IPS-18c (cell line): Measurements from ENCODE around the gene ANKMY1.
"Not testable (repeated sequence)": the region's sequence is repeated elsewhere in the genome, so short reads cannot be mapped to it uniquely, and the experiment has no call there.

Source experiments
- H3K4me3 ChIP-seq: 2 replicates; pipeline ENCODE4 v1.7.0; 2013; ENCODE audit warnings: low read depth, mild to moderate bottlenecking, low read length, moderate library complexity; ENCODE audit not compliant: insufficient read depth
- H3K9me3 ChIP-seq: one replicate; pipeline ENCODE4 v1.6.1; 2013; ENCODE audit warnings: mild to moderate bottlenecking, low read length, moderate library complexity; ENCODE audit not compliant: control insufficient read depth, insufficient read depth

ANKMY1 gene

DNA sequence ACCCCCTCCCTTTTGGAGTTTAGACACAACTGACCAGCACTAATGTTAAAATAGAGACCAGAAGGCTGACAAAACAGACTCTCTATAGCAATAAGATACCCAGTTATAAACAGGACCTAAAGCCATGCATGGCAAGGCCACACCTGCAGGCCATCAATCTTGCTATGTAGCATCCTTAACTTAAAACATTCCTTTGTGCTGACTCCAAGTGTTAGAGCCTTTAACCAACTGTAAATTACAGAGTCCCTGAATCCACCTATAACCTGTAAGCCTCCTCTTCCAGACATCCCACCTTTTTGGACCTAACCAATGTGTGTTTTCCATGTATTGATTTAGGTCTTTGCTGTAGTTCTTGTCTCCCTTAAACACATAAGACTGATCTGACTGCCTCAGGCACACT, 17.9 kb downstream of the ANKMY1 start:
- Histone ChIP-seq H3K9me3 (peaks cover 2% of the 10 kb centered on the region), H3K4me3 (no peak overlapping the region)

DNA sequence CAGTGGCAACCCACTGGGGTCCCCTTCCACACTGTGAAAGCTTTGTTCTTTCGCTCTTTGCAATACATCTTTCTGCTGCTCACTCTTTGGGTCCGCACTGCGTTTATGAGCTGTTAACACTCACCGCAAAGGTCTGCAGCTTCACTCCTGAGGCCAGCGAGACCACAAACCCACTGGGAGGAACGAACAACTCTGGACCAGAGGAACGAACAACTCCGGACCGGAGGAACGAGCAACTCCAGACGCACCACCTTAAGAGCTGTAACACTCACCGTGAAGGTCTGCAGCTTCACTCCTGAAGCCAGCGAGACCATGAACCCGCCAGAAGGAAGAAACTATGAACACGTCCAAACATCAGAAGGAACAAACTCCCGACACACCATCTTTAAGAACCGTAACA, 18.7 kb downstream of the ANKMY1 start:
- not testable (repeated sequence) for H3K9me3 ChIP-seq, H3K4me3 ChIP-seq

GRCh38 chr2:240538031-240538780, 19.6 kb downstream of the ANKMY1 start:
- no peaks in the 10 kb centered on the region for H3K9me3 ChIP-seq
- no peak overlapping the region for H3K4me3 ChIP-seq

DNA sequence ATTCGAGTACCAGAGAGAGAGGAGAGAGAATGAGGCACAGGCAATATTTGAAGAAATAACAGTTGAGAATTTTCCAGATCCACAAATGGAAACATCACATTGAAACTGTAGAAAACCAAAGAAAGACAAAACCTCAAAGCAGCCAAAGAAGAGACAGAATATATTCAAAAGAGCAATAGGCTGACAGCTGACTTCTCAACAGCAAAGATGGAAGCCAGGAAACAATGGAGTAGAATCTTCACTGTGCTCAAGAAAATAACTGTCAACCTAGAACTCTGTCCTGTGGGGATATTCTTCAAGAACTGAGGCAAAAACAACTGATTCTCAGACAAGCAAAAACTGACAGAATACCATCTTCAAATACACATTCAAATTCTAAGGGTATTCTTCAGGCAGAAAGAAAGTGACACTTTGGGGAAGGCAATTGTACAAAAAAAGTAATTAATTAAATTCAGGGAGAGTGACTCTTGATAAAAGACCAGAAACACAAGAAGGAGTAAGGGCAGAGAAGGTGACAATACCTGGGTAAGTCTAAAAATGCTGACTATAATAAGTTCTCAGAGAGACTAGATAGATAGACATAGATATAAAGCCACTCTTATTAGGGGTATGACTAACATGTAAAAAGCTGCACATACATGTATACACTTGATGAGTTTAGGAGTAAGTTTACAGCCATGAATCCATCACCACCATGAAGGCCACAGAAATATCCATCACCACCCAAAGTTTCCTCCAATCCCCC, 25.6 kb downstream of the ANKMY1 start:
- no peaks in the 10 kb centered on the region for H3K9me3 ChIP-seq
- no peak overlapping the region for H3K4me3 ChIP-seq

GRCh38 chr2:240531038-240531437, 26.8 kb downstream of the ANKMY1 start:
- Histone ChIP-seq H3K9me3 (peaks cover 3% of the 10 kb centered on the region), H3K4me3 (no peak overlapping the region)

- H3K9me3 ChIP-seq = peaks cover 10% of the 10 kb centered on the region
- H3K4me3 ChIP-seq = no peak overlapping the region
These were observed 27.6 kb downstream of the ANKMY1 start for GRCh38 chr2:240530181-240530580.

- peaks cover 10% of the 10 kb centered on the region for H3K9me3 ChIP-seq
- H3K4me3 ChIP-seq = no peak overlapping the region; the same call in 1 of the 2 replicates
These were observed 28.3 kb downstream of the ANKMY1 start for GRCh38 chr2:240529344-240529999.

DNA sequence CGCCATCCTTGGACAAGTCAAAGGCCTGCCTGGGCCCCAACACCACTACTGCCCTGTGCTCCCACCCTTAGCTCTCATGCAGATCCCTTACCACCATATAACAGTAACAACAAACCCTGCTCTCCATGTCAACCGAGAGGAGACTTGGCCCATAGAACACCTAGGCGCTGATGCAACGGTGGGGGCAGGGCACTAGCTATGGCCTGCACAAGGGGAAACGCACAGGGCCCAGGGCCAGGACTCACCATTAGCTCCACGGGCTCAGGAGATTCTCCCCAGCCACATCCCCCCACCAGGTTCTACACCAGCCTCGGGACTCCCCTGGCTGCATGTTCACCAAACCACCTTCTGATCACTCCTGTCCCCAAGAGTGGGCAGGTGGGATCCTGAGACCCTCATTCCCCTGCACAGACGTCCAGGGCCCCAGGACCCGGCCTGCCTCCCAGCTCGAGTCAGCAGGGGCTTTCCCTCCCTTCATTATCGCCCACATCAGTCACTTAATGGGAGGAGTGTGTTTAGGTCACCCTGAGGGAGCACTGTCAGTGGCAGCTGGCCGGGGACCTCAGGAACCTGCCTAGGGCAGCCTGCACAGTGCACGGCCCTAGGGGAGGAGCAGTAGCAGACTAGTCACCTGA, 29.3 kb downstream of the ANKMY1 start:
- peaks cover 10% of the 10 kb centered on the region for H3K9me3 ChIP-seq
- H3K4me3 ChIP-seq = no peak overlapping the region

DNA sequence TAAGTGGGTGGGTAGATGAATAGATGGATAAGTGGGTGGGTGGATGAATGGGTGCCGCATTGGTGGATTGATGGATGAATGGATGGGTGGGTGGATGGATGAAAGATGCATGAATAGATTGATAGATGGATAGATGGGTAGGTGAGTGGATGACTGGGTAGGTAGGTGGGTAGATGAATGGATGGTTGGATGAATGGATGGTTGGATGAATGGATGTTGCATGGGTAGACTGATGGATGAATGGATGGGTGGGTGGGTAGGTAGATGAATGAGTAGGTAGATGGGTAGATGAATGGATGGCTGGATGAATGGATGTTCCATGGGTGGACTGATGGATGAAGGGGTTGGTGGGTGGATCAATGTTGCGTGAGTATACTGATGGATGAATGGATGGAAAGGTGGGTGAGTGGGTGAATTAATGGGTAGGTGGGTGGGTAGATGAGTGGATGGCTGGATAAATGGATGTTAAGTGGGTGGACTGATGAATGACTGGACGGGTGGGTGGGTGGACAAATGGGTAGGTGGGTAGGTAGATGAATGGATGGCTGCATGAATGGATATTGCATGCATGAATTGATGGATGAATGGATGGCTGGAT, 30.5 kb downstream of the ANKMY1 start:
- H3K4me3 ChIP-seq = no peak overlapping the region
- peaks cover 10% of the 10 kb centered on the region for H3K9me3 ChIP-seq

DNA sequence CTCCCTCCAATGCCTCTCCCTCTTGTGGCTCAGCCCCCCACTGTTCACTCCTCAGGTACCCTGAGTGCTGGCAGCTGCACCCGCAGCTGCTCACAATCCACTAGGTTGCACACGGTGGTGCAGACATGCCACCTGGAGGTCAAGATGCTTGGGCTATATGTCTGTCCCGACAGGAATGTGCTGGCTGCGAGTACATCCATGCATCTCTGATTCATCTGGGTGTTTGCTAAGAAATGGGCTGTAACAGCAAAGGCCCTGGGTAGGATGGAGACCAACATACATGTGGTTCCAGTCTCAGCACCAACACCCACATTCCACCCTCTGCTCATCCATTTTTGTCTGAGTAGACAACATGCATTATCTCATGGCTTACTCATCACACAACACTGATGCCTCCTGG, 31.3 kb downstream of the ANKMY1 start:
- H3K9me3 ChIP-seq = peaks cover 10% of the 10 kb centered on the region
- no peak overlapping the region for H3K4me3 ChIP-seq

- peaks cover 10% of the 10 kb centered on the region for H3K9me3 ChIP-seq
- H3K4me3 ChIP-seq = no peak overlapping the region; the same call in 1 of the 2 replicates
These were observed 32.0 kb downstream of the ANKMY1 start for GRCh38 chr2:240525802-240526201.

DNA sequence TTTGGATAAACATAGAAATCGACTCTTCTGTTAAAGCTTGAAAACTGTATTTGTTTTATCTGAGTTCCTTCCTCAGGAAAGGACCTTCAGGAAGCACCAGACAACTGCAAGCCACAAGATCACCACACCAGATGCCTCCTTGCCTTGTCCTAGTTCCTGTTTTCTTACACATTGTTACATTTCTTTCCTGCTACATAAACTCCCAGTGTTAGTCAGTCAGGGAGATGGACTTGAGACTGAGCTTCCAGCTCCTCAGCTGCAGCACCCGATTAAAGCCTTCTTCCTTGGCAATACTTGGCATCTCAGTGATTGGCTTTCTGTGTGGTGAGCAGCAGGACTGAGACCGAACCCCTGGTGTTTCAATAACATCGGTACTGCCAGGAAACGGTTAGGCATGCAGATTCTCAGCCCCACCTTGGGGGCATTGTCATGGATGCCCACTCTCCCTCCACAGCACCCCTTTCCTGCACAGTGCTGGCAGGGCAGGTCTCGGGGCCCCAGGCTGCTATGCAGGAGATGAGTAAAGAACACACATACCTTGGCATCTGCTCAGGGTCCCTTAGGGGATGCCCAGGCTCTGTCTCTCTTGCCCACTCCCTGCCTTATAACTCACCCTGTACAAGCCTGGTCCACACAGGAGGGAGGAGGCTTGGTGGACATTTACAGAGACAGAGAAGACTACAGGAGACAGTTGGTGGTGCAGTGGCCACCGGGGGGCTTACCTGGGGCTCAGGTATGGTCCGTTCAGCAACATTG, 32.6 kb downstream of the ANKMY1 start:
- peak overlapping the region; percentile 9; the same call in 1 of the 2 replicates for H3K4me3 ChIP-seq
- peaks cover 10% of the 10 kb centered on the region for H3K9me3 ChIP-seq

DNA sequence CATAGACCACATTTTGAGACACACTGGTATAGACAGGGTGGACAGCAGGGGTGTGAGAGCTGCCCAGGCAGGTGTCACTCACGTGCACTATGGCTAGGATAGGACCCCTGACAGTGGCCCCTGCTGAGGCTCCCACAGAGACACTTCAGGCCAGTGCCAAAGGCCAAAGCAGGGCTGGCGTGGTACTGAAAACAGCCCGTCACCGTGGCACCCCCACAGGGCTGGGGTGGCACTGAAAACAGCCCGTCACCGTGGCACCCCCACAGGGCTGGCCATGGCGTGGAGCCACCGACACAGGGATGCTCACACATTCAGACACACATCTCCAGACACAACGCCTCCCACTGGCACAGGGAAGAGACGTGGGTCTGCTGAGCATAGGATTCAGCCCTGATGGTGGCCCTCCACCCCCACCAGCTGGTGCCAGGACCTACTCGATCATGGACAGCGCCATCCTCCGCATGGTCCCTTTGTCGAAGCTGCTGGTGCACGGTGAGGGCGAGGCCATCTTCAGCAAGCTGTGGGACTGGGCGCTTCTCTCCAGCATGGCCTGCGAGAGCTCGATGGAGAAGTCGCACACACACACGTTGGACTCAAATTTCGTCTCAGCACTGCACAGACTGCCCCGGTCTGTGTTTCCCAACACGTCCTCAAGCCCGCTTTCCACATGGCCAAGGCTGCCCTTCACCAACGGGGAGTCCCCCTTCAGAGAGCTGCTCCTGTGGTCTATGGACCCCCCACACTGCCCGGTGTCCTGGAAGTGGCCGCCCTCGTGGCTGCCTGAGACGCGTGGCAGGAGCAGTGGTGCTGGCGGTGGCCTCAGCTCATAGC, 34.1 kb downstream of the ANKMY1 start:
- Histone ChIP-seq H3K4me3 (no peak overlapping the region), H3K9me3 (peaks cover 10% of the 10 kb centered on the region)

DNA sequence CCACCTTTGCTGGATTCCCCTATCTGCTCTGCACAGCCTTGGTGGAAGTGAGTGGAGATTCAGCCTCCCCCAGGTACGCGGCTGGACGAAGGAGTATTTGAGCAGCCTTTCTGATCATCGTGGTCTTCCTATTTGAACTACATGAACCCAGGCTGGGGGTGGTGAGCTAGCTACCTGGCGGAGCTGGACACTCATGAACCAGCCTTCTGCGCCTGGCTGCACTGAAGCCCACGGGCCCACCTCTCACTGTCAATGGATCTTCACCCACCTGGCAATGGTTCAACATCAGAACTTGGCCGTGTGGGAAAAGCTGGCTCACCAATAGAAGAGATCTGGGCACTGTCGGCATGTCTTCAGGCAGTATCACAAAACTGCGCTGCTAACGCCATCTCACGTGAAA, 35.4 kb downstream of the ANKMY1 start:
- no peak overlapping the region for H3K4me3 ChIP-seq
- peaks cover 10% of the 10 kb centered on the region for H3K9me3 ChIP-seq

- H3K9me3 ChIP-seq, H3K4me3 ChIP-seq: not testable (repeated sequence)
These were observed 35.9 kb downstream of the ANKMY1 start for GRCh38 chr2:240521885-240522284.

GRCh38 chr2:240520974-240521350, 36.8 kb downstream of the ANKMY1 start:
- no peak overlapping the region for H3K4me3 ChIP-seq
- H3K9me3 ChIP-seq = peaks cover 7% of the 10 kb centered on the region
